HUDEP-2 (cell line): Measurements from ENCODE around the gene NOS1.
A peak's percentile ranks its signal among the peaks of the same experiment; 100 is the strongest.
"Not testable (repeated sequence)": the region's sequence is repeated elsewhere in the genome, so short reads cannot be mapped to it uniquely, and the experiment has no call there.

ENCODE experiments used
- DNase-seq, 76 experiments: peaks; one replicate each; lab custom pipeline; 2025; ENCODE audit not compliant: unreplicated experiment in 76 of 76; lab: John Stamatoyannopoulos, UW

The NOS1 gene

GRCh38 chr12:117279606-117280005 lies 81.8 kb downstream of the NOS1 start:
- DNase-seq: no peak

- no peak for DNase-seq
Observed at GRCh38 chr12:117277875-117278274, 83.6 kb downstream of the NOS1 start.

GRCh38 chr12:117273091-117273490 lies 88.3 kb downstream of the NOS1 start:
- DNase-seq: no peak

GRCh38 chr12:117272690-117273089 lies 88.7 kb downstream of the NOS1 start:
- no peak for DNase-seq

GRCh38 chr12:117262749-117263148 lies 98.7 kb downstream of the NOS1 start:
- DNase-seq: no peak

- DNase-seq: no peak
Observed at GRCh38 chr12:117261247-117261646, 100.2 kb downstream of the NOS1 start.

- no peak for DNase-seq
Observed at GRCh38 chr12:117255386-117255785, 106.0 kb downstream of the NOS1 start.

GRCh38 chr12:117243488-117243887 lies 117.9 kb downstream of the NOS1 start:
- no peak for DNase-seq

- DNase-seq: no peak
Observed at GRCh38 chr12:117241697-117242096, 119.7 kb downstream of the NOS1 start.

- DNase-seq: no peak
Observed at GRCh38 chr12:117240081-117240755, 121.2 kb downstream of the NOS1 start.

GRCh38 chr12:117236456-117237001 lies 124.9 kb downstream of the NOS1 start:
- DNase-seq: peak in 68 of 76 experiments; percentile 3 to 82 (median 54)

GRCh38 chr12:117235261-117235660 lies 126.2 kb downstream of the NOS1 start:
- DNase-seq: no peak

GRCh38 chr12:117234441-117234840 lies 127.0 kb downstream of the NOS1 start:
- no peak for DNase-seq

GRCh38 chr12:117231750-117232149 lies 129.7 kb downstream of the NOS1 start:
- DNase-seq: no peak

GRCh38 chr12:117228239-117228638 lies 133.2 kb downstream of the NOS1 start:
- DNase-seq: no peak

GRCh38 chr12:117227000-117227653 lies 134.3 kb downstream of the NOS1 start:
- DNase-seq: no peak

- no peak for DNase-seq
Observed at GRCh38 chr12:117226505-117226904, 134.9 kb downstream of the NOS1 start.

- DNase-seq: no peak
Observed at GRCh38 chr12:117225179-117225578, 136.2 kb downstream of the NOS1 start.

- DNase-seq: not testable (repeated sequence)
Observed at GRCh38 chr12:117220947-117221346, 140.5 kb downstream of the NOS1 start.

- DNase-seq: no peak
Observed at GRCh38 chr12:117218149-117218548, 143.3 kb downstream of the NOS1 start.

- DNase-seq: no peak
Observed at GRCh38 chr12:117216686-117217085, 144.7 kb downstream of the NOS1 start.

- no peak for DNase-seq
Observed at GRCh38 chr12:117214797-117215196, 146.6 kb downstream of the NOS1 start.
